ENCODE measurements around the gene REL. TPM values are rescaled to one million over a fixed set of nuclear protein-coding genes. Genes with fewer than 3 reads are reported as not detected.
A peak's percentile ranks its signal among the peaks of the same experiment; 100 is the strongest.

The REL gene
- total and polyA plus RNA-seq, 9 of the 15 experiments (the other 6 are each of a cell fraction or from before 2014, with no cell fraction given): 0.63 to 8.6 (median 6.3) TPM

- TF ChIP-seq THAP12 (CRISPR knock-in tag; IDR thresholded peaks at IDR 0.05) (peak; percentile 57; the same call in 1 of the 2 replicates), TEAD1 (CRISPR knock-in tag; IDR thresholded peaks at IDR 0.05) (peak; percentile 23 to 47; a peak in 2 of 4 replicates), BRD9 (IDR thresholded peaks at IDR 0.05; ENCODE audit: low read depth, partially characterized antibody) (no peak), SAP30 (IDR thresholded peaks at IDR 0.05; ENCODE audit: borderline replicate concordance, insufficient read depth, low read depth, low read length, poor library complexity, severe bottlenecking) (peak; percentile 79), ID3 (CRISPR knock-in tag; IDR thresholded peaks at IDR 0.05) (no peak), ID3 (tag; IDR thresholded peaks at IDR 0.05) (no peak), HMG20A (CRISPR knock-in tag; conservative IDR thresholded peaks at IDR 0.05) (no peak), XRCC3 (IDR thresholded peaks at IDR 0.05) (no peak), SPI1 (IDR thresholded peaks at IDR 0.05; ENCODE audit: borderline replicate concordance, low read depth, low read length) (no peak), ZBTB9 (CRISPR knock-in tag; IDR thresholded peaks at IDR 0.05) (no peak), NBN (IDR thresholded peaks at IDR 0.05; ENCODE audit: low read depth) (peak; percentile 55; the same call in 1 of the 2 replicates), MBD1 (CRISPR knock-in tag; IDR thresholded peaks at IDR 0.05) (no peak), TAF9B (IDR thresholded peaks at IDR 0.05; ENCODE audit: partially characterized antibody) (no peak), POLR3G (IDR thresholded peaks at IDR 0.05; ENCODE audit: extremely low read depth, insufficient read length, insufficient replicate concordance) (no peak), SMARCA4 (IDR thresholded peaks at IDR 0.05) (no peak; the same call in 1 of the 2 replicates), ZFP30 (CRISPR knock-in tag; IDR thresholded peaks at IDR 0.05; ENCODE audit: borderline replicate concordance) (no peak), SRSF7 (optimal IDR thresholded peaks at IDR 0.05; ENCODE audit: low read depth, low read length) (no peak), SMARCE1 (IDR thresholded peaks at IDR 0.05) (no peak; the same call in 1 of the 2 replicates)
Measured at GRCh38 chr2:60881047-60881932, at the start of gene REL (continued).
